ENCODE measurements around the gene RPL3.
A peak's percentile ranks its signal among the peaks of the same experiment; 100 is the strongest.
"Not testable (repeated sequence)": the region's sequence is repeated elsewhere in the genome, so short reads cannot be mapped to it uniquely, and the experiment has no call there.

Gene RPL3

DNA sequence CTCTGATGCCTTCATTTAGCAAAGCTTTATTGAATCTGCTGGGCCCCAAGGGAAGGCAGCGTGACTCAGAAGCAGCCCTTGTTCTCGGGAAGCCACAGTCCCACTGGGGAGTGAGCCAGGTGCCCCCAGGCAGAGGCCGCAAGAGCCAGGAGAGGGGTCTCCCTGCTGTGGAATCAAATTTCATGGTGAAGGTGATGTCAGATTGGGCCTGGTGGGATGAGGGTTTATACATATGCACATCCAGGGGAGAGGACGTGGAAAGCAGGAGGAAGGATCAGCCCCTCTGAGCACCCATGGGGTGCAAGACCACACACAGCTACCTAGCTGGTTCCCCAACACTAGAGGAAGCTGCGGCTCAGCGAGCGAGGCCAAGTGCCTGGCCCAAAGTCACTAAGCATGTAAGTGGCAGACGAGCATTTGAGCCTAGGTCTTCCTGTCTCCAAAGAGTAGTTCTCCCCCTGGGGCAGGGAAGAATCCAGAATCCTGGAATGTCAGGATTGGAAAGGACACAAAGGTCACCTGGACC lies 32.3 kb upstream of the RPL3 start:
- DNase-seq (ENCODE audit: low read depth), result no peak

DNA sequence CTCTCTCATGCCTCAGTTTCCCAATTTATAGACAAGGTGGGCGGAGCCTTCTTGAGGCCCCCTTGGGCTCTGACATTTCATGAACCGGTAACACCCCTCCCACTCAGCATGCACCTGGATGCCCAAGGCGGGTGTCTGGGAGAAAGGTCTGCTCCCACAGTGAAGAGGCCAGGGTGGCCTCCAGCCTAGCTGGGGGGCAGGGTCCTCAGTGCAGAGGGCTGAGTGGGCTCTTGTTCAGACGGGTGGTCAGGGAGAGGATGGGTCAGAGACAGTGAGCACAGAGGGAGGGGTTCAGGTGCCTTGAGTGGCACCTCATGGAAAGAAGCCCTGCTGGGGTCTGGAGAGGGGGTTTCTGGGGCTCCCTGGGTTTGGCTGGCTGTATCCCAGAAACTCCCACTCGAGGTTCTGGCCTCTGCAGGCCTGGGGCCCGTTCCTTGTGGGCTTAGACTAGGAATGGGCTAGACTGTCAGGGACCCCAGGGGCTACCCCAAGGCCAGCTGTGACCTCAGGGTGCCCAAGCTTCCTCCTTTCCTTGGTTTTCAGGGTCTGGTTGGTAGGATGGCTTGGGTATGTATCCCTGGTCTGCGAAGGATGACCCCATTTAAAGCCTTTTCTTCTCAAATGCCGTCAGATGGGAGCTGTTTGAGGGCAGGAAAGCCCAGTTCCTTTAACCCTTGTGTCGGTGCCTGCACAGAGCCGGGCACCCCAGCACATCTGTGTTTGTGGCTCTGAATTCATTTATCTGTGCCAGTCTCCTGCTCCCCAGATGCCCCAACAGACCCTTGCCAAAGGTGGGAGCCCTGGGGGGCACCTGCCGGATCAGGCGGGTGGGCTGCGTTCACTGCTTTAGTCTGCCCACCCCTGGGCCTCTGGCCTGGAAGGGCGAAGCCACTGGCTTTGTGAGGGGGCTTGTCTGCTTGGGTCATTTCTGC lies 31.6 kb upstream of the RPL3 start:
- no peak for DNase-seq (ENCODE audit: low read depth)

DNA sequence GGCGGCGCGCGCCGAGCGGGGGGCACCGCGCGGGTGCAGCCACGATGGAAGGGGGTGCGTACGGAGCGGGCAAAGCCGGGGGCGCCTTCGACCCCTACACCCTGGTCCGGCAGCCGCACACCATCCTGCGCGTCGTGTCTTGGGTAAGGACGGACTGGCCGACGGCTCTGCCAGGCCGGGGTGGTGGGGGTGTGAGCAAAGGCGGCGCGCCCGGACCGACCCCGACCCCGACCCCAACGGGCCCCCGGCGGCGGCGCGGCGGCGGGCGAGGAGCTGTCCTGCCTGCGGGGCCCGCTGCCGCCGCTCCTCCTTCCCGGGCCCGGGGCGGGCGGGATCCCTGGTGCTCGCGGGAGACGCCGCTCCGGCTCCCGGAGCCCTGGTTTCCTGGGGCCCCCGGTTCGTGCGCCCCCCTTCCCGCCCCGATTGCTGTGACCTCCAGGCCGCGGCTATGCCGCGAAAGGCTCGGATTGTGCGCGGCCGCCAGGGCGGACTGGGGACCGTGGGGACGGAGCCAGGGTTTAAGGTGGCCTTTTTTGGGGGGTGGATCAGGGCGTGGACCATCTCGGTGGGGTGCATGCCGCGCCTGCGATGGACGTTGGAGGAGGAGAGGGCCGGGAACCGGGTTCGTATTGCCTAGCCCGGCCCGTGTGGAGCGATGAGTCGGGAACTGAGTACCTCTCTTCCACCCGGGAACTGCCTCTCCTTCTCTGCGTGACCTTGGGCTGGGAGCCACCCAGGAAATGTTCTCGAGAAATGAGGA lies 30.7 kb upstream of the RPL3 start, which contains the start of gene SYNGR1:
SYNGR1 (plus strand) TSS at position 25 of the 760 bp plus-strand sequence; CDS start at position 45, 20 bp downstream.
- no peak for DNase-seq (ENCODE audit: low read depth)

DNA sequence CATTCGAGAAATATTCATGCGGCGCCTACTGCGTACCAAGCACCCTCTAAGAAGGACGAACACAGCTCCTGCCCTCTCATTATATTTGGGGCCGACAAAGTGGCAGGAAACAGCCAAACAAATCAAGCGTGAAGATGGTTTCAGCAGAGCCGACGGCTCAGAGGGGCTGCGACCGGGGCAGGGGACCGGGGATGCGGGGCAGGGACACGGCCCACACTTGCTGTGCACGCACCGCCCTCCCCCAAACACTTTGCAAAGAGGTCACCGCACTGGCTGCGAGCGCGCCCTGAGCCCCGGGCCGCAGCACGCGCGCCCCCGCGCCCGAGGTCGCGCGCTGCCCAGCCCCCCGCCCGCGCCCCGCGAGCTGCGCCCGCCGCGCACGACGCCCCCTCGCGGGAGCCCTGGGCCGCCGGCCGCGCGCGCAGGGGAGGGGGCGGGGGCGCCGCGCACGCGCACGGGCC lies 30.1 kb upstream of the RPL3 start:
- no peak for DNase-seq (ENCODE audit: low read depth)

DNA sequence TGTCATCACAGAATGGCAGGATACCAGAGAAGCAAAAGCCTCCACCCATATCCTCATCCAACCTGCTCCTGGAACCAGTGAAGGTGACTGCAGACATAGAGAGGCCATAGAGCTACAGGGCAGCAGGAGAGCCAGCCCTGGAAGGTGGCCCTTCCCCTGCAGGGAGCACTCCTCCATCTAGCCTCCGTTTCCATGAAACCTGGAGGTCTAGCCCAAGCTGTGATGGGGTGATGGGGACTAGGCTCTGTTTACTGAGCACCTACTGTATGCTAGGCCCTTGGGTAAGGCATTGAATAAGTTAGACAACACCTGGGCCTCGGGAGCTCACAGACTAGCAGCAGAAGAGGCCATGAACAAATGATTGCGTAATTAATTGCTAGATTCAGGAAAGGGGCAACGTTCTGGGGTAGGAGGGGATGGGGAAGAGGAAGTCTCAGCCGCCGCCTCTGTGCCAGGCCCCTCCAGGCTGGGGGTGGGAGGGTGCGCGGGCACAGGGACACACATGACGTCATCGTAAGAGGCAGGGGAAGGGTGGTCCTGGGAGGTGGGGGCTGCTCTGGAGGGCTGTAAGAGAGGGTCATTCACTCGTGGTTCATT lies 29.6 kb upstream of the RPL3 start:
- no peak for DNase-seq (ENCODE audit: low read depth)

DNA sequence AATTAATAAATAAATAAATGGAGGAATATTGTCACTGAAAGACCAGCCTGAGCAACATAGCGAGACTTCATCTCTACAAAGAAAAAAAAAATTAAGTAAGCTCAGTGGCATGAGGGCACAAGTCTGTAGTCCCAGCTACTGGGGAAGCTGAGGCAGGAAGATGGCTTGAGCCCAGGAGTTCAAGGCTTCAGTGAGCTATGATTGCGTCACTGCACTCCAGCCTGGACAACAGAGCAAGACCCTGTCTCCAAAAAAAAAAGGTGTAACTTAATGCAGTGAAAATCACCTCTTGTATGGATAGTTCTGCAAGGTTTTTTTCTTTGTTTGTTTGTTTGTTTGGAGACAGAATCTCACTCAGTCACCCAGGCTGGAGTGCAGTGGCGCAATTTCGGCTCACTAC lies 25.8 kb upstream of the RPL3 start:
- no peak for DNase-seq (ENCODE audit: low read depth)

DNA sequence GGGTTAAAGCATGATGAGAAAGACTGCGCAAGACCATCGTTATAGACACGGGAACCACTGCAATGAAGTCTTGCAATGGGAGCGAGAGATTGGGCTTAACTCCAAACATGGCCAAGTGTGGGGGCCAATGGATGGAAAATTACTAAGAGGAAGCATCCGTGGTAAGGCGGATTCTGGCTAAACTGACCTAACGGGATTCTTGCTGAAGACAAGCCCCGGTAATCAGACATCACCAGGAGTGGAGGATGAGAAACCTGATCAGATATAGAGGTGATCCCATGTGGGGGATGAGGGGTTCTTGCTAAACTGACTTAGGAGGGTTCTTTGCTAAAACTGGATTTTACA lies 24.6 kb upstream of the RPL3 start:
- DNase-seq (ENCODE audit: low read depth), result no peak

DNA sequence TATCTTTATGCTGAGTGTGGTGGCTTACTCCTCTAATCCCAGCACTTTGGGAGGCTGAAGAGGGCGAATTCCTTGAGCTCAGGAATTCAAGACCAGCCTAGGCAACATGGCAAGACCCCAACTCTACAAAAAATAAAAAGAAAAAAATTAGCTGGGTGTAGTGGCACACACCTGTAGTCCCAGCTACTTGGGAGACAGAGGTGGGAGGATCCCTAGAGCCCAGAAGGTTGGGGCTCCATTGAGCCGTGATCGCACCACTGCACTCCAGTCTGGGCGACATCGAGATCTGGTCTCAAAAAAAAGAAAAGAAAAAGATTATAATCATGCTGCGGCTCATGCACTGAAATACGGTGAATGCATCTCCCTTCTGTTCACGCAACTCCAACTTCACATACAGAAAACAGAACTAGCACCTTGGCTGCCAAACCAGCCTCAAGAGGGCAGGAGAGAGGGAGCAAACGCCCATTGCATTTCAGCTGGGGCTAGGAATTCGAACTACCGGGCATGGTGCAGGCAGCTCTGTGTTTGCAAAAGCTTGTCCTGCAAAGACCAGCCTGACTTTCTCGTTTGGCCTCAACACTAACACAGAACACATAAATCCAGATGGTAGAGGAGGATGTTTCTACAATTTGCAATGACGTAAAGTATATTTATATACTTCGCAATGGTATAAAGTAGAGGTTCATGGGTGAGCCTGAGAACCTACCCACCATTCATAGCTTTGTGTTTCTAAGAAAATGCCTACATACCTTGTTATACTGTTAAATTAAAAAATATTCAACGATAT lies 24.0 kb upstream of the RPL3 start:
- no peak for DNase-seq (ENCODE audit: low read depth)

DNA sequence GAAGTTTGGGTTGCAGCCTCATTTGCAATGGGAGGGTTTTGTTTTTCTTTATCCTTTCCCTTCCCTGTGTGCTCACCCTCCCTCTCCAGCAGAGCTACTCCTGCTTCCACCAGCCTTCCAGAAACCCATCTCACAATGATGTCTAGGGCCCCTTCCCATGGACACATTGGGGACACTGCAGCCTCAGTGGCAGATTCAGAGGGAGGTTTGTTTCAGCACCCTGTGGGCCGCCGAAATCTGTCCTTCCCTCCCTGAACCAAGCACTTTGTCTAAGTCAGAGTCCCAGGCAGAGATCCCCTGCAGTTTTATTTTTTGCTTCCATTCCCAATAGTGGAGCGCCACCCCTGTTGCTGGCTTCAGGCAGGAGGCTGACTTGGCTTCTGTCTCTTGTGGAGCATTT lies 21.8 kb upstream of the RPL3 start:
- DNase-seq (ENCODE audit: low read depth), result no peak

DNA sequence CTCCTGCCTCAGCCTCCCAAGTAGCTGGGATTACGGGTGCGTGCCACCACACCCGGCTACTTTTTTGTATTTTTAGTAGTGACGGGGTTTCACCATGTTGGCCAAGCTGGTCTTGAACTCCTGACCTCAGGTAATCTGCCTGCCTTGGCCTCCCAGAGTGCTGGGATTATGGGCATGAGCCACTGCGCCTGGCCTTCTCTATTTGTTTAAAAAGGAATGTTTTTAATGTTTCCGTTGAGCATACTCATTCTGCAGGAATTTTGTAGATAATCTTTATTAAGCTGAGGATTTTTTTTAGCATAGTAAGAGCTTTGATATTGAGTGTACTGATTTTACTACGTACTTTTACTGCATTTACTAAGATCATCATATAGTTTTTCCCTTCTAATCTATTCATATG lies 20.4 kb upstream of the RPL3 start:
- DNase-seq (ENCODE audit: low read depth), result not testable (repeated sequence)

DNA sequence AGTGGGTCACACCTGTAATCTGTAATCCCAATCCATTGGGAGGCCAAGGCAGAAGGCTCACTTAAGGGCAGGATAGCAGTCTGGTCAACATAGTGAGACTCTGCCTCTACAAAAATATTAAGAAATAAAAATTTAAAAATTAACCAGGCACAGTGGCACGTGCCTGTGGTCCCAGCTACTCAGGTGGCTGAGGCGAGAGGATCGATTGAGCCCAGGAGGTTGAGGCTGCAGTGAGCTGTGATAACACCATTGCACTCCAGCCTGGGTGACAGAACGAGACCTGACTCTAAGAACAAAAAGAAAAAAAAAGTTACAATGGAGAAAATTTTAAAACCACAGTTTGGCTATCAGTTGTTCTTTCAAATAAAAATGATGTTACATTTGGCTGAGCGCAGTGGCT lies 17.0 kb upstream of the RPL3 start:
- no peak for DNase-seq (ENCODE audit: low read depth)

DNA sequence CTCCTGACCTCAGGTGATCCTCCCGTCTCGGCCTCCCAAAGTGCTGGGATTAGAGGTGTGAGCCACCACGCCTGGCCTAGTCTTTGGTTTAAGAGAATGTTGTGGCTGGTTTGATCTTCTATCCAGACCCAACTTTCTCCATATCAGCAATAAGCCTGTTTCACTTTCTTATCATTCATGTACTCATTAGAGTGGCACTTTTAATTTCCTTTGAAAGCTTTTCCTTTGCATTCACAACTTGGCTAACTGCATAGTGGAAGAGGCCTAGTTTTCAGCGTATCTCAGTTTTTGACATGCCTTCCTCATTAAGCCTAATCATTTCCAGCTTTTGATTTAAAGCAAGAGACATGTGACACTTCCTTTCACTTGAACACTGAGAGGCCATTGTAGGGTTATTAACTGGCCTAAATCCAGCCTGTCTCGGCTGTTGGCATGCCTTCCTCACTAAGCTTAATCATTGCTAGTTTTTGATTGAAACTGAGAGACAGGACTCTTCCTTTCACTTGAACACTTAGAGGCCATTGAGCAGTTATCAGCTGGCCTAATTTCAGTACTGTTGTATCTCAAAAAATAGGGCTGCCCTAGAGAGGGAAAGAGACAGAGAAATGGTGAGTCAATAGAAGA lies 13.1 kb upstream of the RPL3 start:
- no peak for DNase-seq (ENCODE audit: low read depth)

DNA sequence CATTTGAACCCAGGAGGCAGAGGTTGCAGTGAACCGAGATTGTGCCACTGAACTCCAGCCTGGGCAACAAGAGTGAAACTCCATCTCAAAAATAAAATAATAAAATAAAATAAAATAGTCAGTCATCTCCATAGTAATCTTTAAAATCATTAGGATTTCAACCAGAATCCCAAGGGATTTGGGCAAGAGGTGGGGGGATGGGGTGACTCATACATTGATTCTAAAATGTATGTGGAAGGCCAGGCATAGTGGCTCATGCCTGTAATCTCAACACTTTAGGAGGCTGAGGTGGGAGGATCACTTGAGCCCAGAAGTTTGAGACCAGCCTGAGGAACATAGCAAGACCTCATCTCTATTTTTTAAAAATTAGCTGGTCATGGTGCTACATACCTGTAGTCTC lies 11.1 kb upstream of the RPL3 start:
- DNase-seq (ENCODE audit: low read depth), result not testable (repeated sequence)

DNA sequence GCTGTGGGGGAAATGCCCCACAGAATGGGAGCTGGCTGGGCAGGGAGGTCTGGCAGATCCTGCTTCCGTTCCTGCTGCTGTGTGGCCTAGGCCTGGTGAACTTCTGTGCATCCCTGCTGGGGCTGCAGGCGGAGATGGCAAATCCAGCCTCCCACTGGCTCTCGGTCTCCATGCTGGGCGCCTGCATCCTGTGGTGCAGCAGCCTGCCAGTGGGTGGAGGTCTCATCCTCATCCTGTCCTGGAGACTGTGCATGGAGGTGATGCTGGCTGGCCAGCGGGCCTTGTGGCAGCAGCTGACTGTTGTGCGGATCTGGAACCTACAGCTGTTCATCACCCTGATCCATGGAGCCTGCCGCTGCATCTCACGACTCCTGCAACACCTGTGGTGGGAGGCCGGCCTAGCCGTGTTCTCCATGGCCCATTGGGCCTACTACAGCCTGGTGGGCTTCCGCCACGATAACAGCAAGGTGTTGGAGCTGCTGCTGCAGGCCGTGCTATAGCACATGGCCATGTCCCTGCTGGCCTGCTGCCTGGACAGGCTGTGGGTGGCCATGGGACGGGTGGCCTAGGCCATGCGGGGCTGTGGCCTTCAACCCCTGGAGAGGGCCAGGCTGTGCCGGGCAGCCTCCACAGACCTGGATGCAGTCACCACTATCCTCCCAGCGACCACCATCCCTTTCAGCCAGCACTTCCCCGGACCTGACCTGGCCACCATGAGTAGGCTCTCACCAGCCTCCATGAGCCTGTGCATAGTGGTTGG lies 8.8 kb upstream of the RPL3 start:
- DNase-seq (ENCODE audit: low read depth), result no peak

DNA sequence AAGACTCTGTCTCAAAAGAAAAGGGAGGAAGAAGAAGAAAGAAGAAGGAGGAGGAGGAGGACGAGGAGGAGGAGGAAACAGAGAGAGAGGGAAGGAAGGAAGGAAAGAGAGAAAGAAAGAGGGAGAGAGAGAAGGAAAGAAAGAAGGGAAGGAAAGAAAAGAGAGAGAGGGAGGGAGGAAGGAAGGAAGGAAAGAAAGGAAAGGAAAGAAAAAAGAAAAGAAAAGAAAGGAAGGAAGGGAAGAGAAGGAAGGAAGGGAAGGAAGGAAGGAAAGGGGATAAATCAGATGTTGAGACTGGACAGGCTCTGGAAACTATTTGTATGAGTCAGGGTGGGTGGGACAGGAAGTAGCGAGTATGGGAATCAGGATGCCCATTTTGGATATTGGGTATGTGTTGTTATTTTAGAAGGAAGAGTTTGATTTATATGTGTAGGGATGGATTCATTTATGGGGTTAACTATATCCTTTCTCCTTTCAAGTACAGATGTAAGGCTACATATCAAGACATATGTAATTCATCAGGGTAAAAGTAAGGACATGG lies 6.0 kb upstream of the RPL3 start:
- DNase-seq (ENCODE audit: low read depth), result no peak

DNA sequence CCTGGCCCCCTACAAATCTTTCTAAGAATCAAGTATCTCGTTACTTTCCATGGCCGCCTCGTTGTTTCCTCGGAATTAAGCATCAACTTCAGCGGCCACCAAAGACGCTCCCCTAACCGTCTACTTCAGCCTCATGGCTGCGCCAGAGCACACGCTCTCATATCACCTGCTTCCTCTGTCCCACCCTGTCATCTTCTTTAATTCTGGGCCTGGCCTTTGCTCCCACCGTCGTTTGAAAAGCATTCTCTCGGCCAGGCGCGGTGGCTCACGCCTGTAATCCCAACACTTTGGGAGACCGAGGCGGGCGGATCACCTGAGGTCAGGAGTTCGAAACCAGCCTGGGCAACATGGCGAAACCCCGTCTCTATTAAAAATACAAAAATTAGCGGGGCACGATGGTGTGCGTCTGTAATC lies 1.2 kb upstream of the RPL3 start:
- not testable (repeated sequence) for DNase-seq (ENCODE audit: low read depth)

DNA sequence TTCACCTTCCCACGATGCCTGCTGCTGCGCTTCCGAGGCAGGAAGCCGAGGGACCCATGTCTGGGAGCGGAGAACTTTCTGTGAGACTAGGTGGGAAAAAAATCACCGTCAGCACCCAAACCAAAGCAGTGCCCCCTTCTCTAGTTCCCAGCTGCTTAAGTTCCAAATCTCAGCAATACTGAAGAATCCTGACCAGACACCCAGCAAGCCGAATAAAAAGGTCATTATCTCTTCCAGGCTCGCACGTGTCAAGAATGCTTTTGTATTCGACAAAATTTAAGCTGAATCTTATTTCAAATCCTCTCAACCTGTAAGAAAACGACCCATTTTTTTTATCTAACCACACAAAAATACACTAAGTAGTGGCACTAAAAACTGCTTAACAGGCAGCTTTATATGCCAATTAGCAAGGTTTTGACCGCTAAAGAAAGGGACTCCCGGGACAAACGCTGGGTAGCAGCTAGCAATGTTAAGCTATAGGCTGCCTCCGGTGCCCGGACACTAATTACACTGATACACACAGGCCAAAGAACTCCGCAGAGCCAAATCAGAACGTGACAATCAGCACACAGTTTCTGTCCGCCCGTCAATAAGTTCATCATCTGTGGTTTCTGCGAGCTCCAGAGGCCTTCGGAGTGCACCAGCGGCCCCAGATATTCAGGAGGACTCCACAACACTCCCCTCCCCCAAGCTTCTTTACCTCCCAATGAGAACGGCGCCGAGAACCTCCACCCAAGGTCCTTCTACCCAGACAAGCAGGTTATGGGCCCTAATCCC lies 728 bp downstream of the RPL3 start:
- DNase-seq (ENCODE audit: low read depth), result peak; percentile 14

DNA sequence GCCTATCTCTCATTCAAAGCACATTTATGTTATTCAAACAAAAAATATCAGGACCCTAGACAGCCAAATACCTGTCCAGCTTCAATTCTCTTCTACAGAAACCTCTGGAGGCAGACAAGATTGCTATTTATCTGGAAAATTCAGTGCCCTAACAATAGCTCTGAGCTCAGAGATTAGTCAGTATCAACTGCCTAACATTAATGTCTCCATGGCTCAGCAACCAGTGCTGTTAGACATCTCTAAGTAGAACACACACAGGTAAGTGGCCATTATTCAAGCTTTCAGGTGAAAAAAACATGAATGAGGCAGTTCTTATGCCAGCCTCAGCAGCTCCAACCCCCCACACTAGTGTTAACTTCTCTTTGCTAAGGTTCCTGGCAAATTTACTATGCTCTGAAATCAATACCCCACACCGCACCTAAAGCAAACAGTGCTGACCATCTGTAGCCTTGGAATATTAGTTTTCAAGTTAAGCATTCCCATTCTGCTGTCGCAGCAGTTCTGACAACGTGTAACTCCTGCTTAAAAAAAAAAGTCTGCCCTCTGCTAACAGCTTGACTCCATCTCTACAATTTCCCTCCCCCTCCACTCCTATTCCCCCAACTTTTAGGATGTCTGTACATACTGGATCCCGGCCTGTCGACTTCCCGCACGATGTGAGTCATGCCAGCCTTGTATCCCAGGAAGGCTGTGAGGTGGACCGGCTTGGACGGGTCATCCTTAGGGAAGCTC lies 1.5 kb downstream of the RPL3 start:
- DNase-seq (ENCODE audit: low read depth), result no peak
